HepG2 (cell line): Measurements from ENCODE around the gene PTPRE. TPM values are rescaled to one million over a fixed set of nuclear protein-coding genes. Genes with fewer than 3 reads are reported as not detected.

Source experiments
- ATAC-seq: fragments of 200-7000 bp; cut with Tn5 transposase; 3 replicates; pipeline ENCODE4 v1.9.1; 2020; ENCODE audit warnings: mild to moderate bottlenecking, moderate library complexity
- BruUV-seq: library from RNA; stranded (reverse); fragments of 400-500 nt; replicated peaks from 2 replicates; lab custom pipeline; 2021; lab: Mats Ljungman, UMichigan
- CTCF ChIA-PET: fragments of 300-600 bp; formaldehyde crosslinking; extraction: SDS; loops from one replicate; lab custom pipeline; 2021; ENCODE audit warnings: low total read pairs, inconsistent platforms, low intra/inter-chr PET ratio; lab: Yijun Ruan, JAX
- POLR2A ChIA-PET: fragments of 350-600 bp; sonication (Branson Sonifier 250); formaldehyde crosslinking; loops from one replicate; lab custom pipeline; 2020; ENCODE audit warnings: antibody characterized with exemption, inconsistent platforms; lab: Yijun Ruan, JAX
- DNase-seq: peaks from one replicate; pipeline ENCODE4 v3.0.0-alpha.2; 2015; ENCODE audit warnings: low spot score
- FAIRE-seq: peaks from 3 replicates; lab custom pipeline; 2011; peaks lifted over from hg19 to GRCh38; lab: Jason Lieb, UNC
- H2AFZ ChIP-seq: one replicate; pipeline ENCODE4 v1.6.1; 2011; ENCODE audit warnings: low read length, inconsistent platforms
- H3K27ac ChIP-seq: fragments of 300-600 bp; 3 replicates; pipeline ENCODE4 v1.8.0; 2011; ENCODE audit warnings: mixed run types, mild to moderate bottlenecking, mixed read lengths, low read length, inconsistent platforms; ENCODE audit not compliant: insufficient read depth; ENCODE audit errors: extremely low read length
- H3K27me3 ChIP-seq, 2 experiments: fragments of 200-600 bp in 1 of 2; 2 replicates in 1 of 2; 3 replicates in 1 of 2; pipeline versions ENCODE4 v1.6.0 to v1.8.0; 2011; ENCODE audit warnings: low read length in 2 of 2, mild to moderate bottlenecking in 2 of 2, moderate library complexity in 2 of 2, inconsistent platforms in 1 of 2; ENCODE audit not compliant: insufficient read depth in 2 of 2, control insufficient read depth in 1 of 2
- H3K36me3 ChIP-seq, 2 experiments: fragments of 200-600 bp in 1 of 2; replicated peaks in 1 of 2; 2 replicates in 1 of 2; 3 replicates in 1 of 2; pipeline versions ENCODE4 v1.5.1 to v1.8.0; 2011; ENCODE audit warnings: low read length in 2 of 2, inconsistent platforms in 1 of 2; ENCODE audit not compliant: insufficient read depth in 2 of 2, control insufficient read depth in 1 of 2
- H3K4me1 ChIP-seq: 2 replicates; pipeline ENCODE4 v1.5.1; 2012; ENCODE audit warnings: low read length, inconsistent platforms; ENCODE audit not compliant: insufficient read depth
- H3K4me2 ChIP-seq: 2 replicates; pipeline ENCODE4 v1.6.0; 2011; ENCODE audit warnings: low read depth, low read length, inconsistent platforms
- H3K4me3 ChIP-seq, 3 experiments: fragments of 200-600 bp in 1 of 3; sonication (generic), shearing (Covaris generic) in 1 of 3; replicated peaks in 1 of 3; 2 replicates each; pipeline ENCODE4 v1.5.1; 2011 to 2016; ENCODE audit warnings: low read length in 3 of 3, inconsistent platforms in 2 of 3, low read depth in 2 of 3, mild to moderate bottlenecking in 2 of 3, control low read depth in 1 of 3, mixed read lengths in 1 of 3; ENCODE audit not compliant: insufficient read depth in 1 of 3
- H3K79me2 ChIP-seq: one replicate; pipeline ENCODE4 v1.6.1; 2011; ENCODE audit warnings: low read length, inconsistent platforms; ENCODE audit not compliant: insufficient read depth
- H3K9ac ChIP-seq: 2 replicates; pipeline ENCODE4 v1.6.0; 2011; ENCODE audit warnings: mild to moderate bottlenecking, low read depth, low read length, inconsistent platforms; ENCODE audit not compliant: insufficient read depth
- H3K9me3 ChIP-seq: 2 replicates; pipeline ENCODE4 v1.5.1; 2012; ENCODE audit warnings: mild to moderate bottlenecking, low read length
- H4K20me1 ChIP-seq: 2 replicates; pipeline ENCODE4 v1.6.0; 2011; ENCODE audit warnings: inconsistent platforms, mild to moderate bottlenecking, low read length, moderate library complexity; ENCODE audit not compliant: insufficient read depth
- ATF1 ChIP-seq: IDR thresholded peaks from 2 replicates; pipeline ENCODE4 v1.6.1; 2016; ENCODE audit warnings: mild to moderate bottlenecking, control low read depth
- FOSL2 ChIP-seq: sonication (generic); formaldehyde crosslinking; IDR thresholded peaks from 2 replicates; pipeline ENCODE4 v1.4.0; 2020; ENCODE audit warnings: missing genetic modification reagents
- FOXK2 ChIP-seq: fragments of 450-650 bp; IDR thresholded peaks from 2 replicates; pipeline ENCODE4 v1.6.1; 2016
- HDAC2 ChIP-seq: sonication (generic); formaldehyde crosslinking; IDR thresholded peaks from 2 replicates; pipeline ENCODE4 v1.4.0; 2020; ENCODE audit warnings: missing genetic modification reagents
- KAT7 ChIP-seq: IDR thresholded peaks from 2 replicates; pipeline ENCODE4 v1.6.1; 2018; ENCODE audit warnings: borderline replicate concordance, missing compliant biosample characterization
- RBM22 ChIP-seq: fragments of 200-400 bp; formaldehyde crosslinking; optimal IDR thresholded peaks from 2 replicates; pipeline ENCODE3; 2017; ENCODE audit warnings: mild to moderate bottlenecking, low read length, moderate library complexity
- THAP9 ChIP-seq: sonication (generic); formaldehyde crosslinking; IDR thresholded peaks from 2 replicates; pipeline ENCODE4; 2020; ENCODE audit warnings: missing genetic modification reagents, mild to moderate bottlenecking, borderline replicate concordance
- ZFP37 ChIP-seq: sonication (generic); formaldehyde crosslinking; IDR thresholded peaks from 2 replicates; pipeline ENCODE4 v1.4.0; 2020; ENCODE audit warnings: missing genetic modification reagents, borderline replicate concordance
- ZNF292 ChIP-seq: sonication (generic); formaldehyde crosslinking; IDR thresholded peaks from 2 replicates; pipeline ENCODE4 v1.8.1; 2022; ENCODE audit warnings: mild to moderate bottlenecking, low read depth, missing genetic modification reagents, borderline replicate concordance
- ZNF770 ChIP-seq: sonication (generic); formaldehyde crosslinking; IDR thresholded peaks from 2 replicates; pipeline ENCODE4 v1.5.0; 2020; ENCODE audit warnings: mild to moderate bottlenecking, missing genetic modification reagents
- ZSCAN9 ChIP-seq: IDR thresholded peaks from 2 replicates; pipeline ENCODE4 v1.6.1; 2016; ENCODE audit warnings: borderline replicate concordance
- WGBS: methylation state at CpG from one replicate; pipeline ENCODE4 v1.1.6; 2017; ENCODE audit warnings: low lambda C conversion rate; 5-methylcytosine and 5-hydroxymethylcytosine counted together
- in situ Hi-C: cut with HindIII; loops from 2 replicates; pipeline ENCODE4 v1.10.0; 2017; ENCODE audit warnings: low pct_unique_long_range_greater_than_20kb; ENCODE audit not compliant: extremely low pct_ligation_motif_present
- intact Hi-C: fragments of 100-400 bp; cut with micrococcal nuclease; formaldehyde crosslinking; loops from one replicate; pipeline ENCODE4 v1.10.0; 2022; ENCODE audit not compliant: unreplicated experiment
- polyA plus RNA-seq, 8 experiments: library from polyadenylated mRNA; depleted of rRNA in 3 of 8; stranded (reverse) in 7 of 8; unstranded in 1 of 8; fragments of >200 nt; fragmentation: Illumina TruSeq in 4 of 8; extraction: Trizol in 4 of 8; gene quantifications; 2 replicates each; pipeline versions ENCODE4 v1.2.1 to v1.2.3, GENCODE V29; 2011 to 2016; ENCODE audit warnings: low read depth in 4 of 8, missing spikeins in 1 of 8, mixed read lengths in 1 of 8; ENCODE audit not compliant: insufficient read depth in 1 of 8
- total RNA-seq, 5 experiments: library from RNA; depleted of rRNA; stranded (reverse); fragments of >200 nt; fragmentation: Illumina TruSeq; extraction: Trizol; gene quantifications; 2 replicates each; pipeline ENCODE4 v1.2.3, GENCODE V29; 2016; ENCODE audit warnings: low read depth in 1 of 5

The PTPRE gene
- total and polyA plus RNA-seq, 2 of the 13 experiments (the other 11 are each of a cell fraction or from before 2014, with no cell fraction given): 0.01 to 0.02 TPM

GRCh38 chr10:128105383-128105782, 198.5 kb downstream of the PTPRE start:
- TF ChIP-seq RBM22 (peak; percentile 71), FOSL2 (CRISPR knock-in tag) (no peak)
- Histone ChIP-seq H3K27me3 (no peaks in the 10 kb centered on the region), H3K4me3 (no peak overlapping the region), H3K9ac (no peak overlapping the region), H4K20me1 (no peaks in the 10 kb centered on the region), H3K27ac (no peak overlapping the region), H3K9me3 (no peaks in the 10 kb centered on the region), H3K4me1 (no peaks in the 10 kb centered on the region), H3K79me2 (no peaks in the 10 kb centered on the region), H3K36me3 (peaks cover 38 to 95% of the 10 kb centered on the region in 2 experiments), H3K4me2 (no peak overlapping the region), H2AFZ (no peak overlapping the region)
- FAIRE-seq: no peak
- ChIA-PET POLR2A (no interaction called here), CTCF (no interaction called here)
- in situ Hi-C loops (no loop called here), intact Hi-C loops (no loop called here)
- TSS peak; percentile 12 for BruUV-seq
- no peak for ATAC-seq
- no peak for DNase-seq
- 95% methylated on average over 4 of the region's 4 CpGs for WGBS

GRCh38 chr10:128109707-128110106, 202.8 kb downstream of the PTPRE start:
- ChIA-PET POLR2A (no interaction called here), CTCF (no interaction called here)
- no peak overlapping the region for H3K27ac ChIP-seq
- no peaks in the 10 kb centered on the region for H3K9me3 ChIP-seq
- H3K36me3 ChIP-seq: peaks cover 37 to 99% of the 10 kb centered on the region in 2 experiments
- ATAC-seq: no peak
- TF ChIP-seq ZFP37 (CRISPR knock-in tag): no peak
- no peak for TF ChIP-seq FOXK2
- no peak for TF ChIP-seq ATF1 (CRISPR knock-in tag)
- no peak for TF ChIP-seq ZNF770
- TF ChIP-seq THAP9 (CRISPR knock-in tag): no peak
- TF ChIP-seq ZNF292 (CRISPR knock-in tag): no peak
- no peak for TF ChIP-seq ZSCAN9
- no peak for TF ChIP-seq KAT7 (CRISPR knock-in tag)
- no peak for TF ChIP-seq HDAC2
- no peaks in the 10 kb centered on the region for H3K79me2 ChIP-seq
- BruUV-seq: no TSS peak
- in situ Hi-C loops: no loop called here
- no peak overlapping the region for H3K4me2 ChIP-seq
- no peaks in the 10 kb centered on the region for H3K4me1 ChIP-seq
- no peaks in the 10 kb centered on the region for H3K27me3 ChIP-seq
- no peak for FAIRE-seq
- intact Hi-C loops: no loop called here
- H4K20me1 ChIP-seq: no peaks in the 10 kb centered on the region
- no peak overlapping the region for H3K9ac ChIP-seq
- H2AFZ ChIP-seq: no peak overlapping the region
- DNase-seq: no peak
- H3K4me3 ChIP-seq: no peak overlapping the region
- WGBS: 99% methylated on average over 4 of the region's 4 CpGs
